Spleen (tissue), 7 donors: ENCODE measurements around the gene C14orf93.

Source experiments
- CTCF ChIP-seq, 11 experiments: fragments of 200-600 bp in 7 of 11; fragments of 450-650 bp in 4 of 11; sonication (generic) in 4 of 11; IDR thresholded peaks in 8 of 11; conservative IDR thresholded peaks in 3 of 11; 1 replicate in 7 of 11; 2 replicates in 4 of 11; pipeline versions ENCODE4 v1.4.0 to v1.8.0; 2016 to 2021; ENCODE audit warnings: antibody characterized with exemption in 11 of 11, inconsistent platforms in 4 of 11, mild to moderate bottlenecking in 1 of 11
- POLR2AphosphoS5 ChIP-seq, 3 donors: sonication (generic); formaldehyde crosslinking; IDR thresholded peaks; one replicate each; pipeline ENCODE4 v1.5.1; 2017; ENCODE audit warnings: antibody characterized with exemption in 3 of 3
- donor health status: DM: no; HTN: no; CAD: no; lungs with moderate emphysema.
- donor health status: DM: no; HTN: no; CAD: no.
- donor health status: DM: no; HTN: no; CAD: no.

GRCh38 chr14:23055621-23056144 lies 45.7 kb upstream of the C14orf93 start:
- TF ChIP-seq POLR2AphosphoS5 (IDR thresholded peaks at IDR 0.05), result no peak
- TF ChIP-seq CTCF (IDR thresholded peaks at IDR 0.05 in 8 of 11, conservative IDR thresholded peaks at IDR 0.05 in 3 of 11), result no peak
